Activated B cell treated with CpG ODN at 0.5 μM for 24 hours (primary cell): Measurements from ENCODE around the gene MMP11. TPM values are rescaled to one million over a fixed set of nuclear protein-coding genes. Genes with fewer than 3 reads are reported as not detected.
A peak's percentile ranks its signal among the peaks of the same experiment; 100 is the strongest.

Experiments used
- ATAC-seq: fragments of 200-7000 bp; cut with Tn5 transposase; one replicate; pipeline ENCODE4 v1.10.0; 2021; ENCODE audit warnings: low read depth, mild to moderate bottlenecking, moderate library complexity
- CTCF ChIA-PET: fragments of 350-600 bp; sonication (Branson Sonifier 250); formaldehyde crosslinking; loops from one replicate; lab custom pipeline; 2021; ENCODE audit warnings: antibody characterized with exemption; lab: Charles Lee
- POLR2A ChIA-PET: fragments of 350-600 bp; sonication (Branson Sonifier 250); formaldehyde crosslinking; loops from one replicate; lab custom pipeline; 2021; ENCODE audit warnings: antibody characterized with exemption; lab: Charles Lee
- DNase-seq: peaks from one replicate; pipeline ENCODE4 v3.0.0; 2022
- H3K27ac Mint-ChIP-seq: one replicate; pipeline ENCODE4 v1.8.0; 2020; ENCODE audit warnings: mixed read lengths
- H3K27me3 Mint-ChIP-seq: one replicate; pipeline ENCODE4 v1.8.0; 2021; ENCODE audit warnings: mixed read lengths
- H3K36me3 Mint-ChIP-seq: one replicate; pipeline ENCODE4 v1.8.0; 2021; ENCODE audit warnings: low read depth, mixed read lengths
- H3K4me1 Mint-ChIP-seq: one replicate; pipeline ENCODE4 v1.8.0; 2021; ENCODE audit warnings: mixed read lengths
- H3K4me3 Mint-ChIP-seq: one replicate; pipeline ENCODE4 v1.8.0; 2020; ENCODE audit warnings: mild to moderate bottlenecking, mixed read lengths
- H3K9me3 Mint-ChIP-seq: one replicate; pipeline ENCODE4 v1.8.0; 2020; ENCODE audit warnings: mixed read lengths
- CTCF ChIP-seq: fragments of 200-600 bp; IDR thresholded peaks from one replicate; pipeline ENCODE4 v1.8.0; 2022; ENCODE audit warnings: antibody characterized with exemption, mild to moderate bottlenecking
- intact Hi-C: fragments of 100-400 bp; cut with micrococcal nuclease; formaldehyde crosslinking; loops from one replicate; pipeline ENCODE4 v1.15.1; 2024
- total RNA-seq: library from RNA; stranded (reverse); gene quantifications from 2 replicates; pipeline ENCODE4 v1.2.3, GENCODE V29; 2022

The MMP11 gene
- total RNA-seq, 1 donor from 2014 or later: 3.6 TPM

- Mint-ChIP-seq H3K9me3 (no peaks in the 10 kb centered on the region), H3K27ac (no peak overlapping the region), H3K27me3 (no peaks in the 10 kb centered on the region), H3K4me3 (no peak overlapping the region), H3K36me3 (peaks cover 89% of the 10 kb centered on the region), H3K4me1 (peaks cover 50% of the 10 kb centered on the region)
- TF ChIP-seq CTCF: no peak
- ATAC-seq (no peak), DNase-seq (no peak)
- intact Hi-C loops: no loop called here
- CTCF ChIA-PET: interaction anchor here (1.2 kb wide), 1 partner anchor 42 kb away, joined by 3 read pairs; the partner anchor contains the start of gene SLC2A11
- POLR2A ChIA-PET: interaction anchor here (0.6 kb wide), 1 partner anchor 43 kb away, joined by 3 read pairs; no protein-coding TSS in a partner anchor
Measured at GRCh38 chr22:23815541-23816155, 43.0 kb downstream of the MMP11 start.

- intact Hi-C loops: no loop called here
- Mint-ChIP-seq H3K9me3 (no peaks in the 10 kb centered on the region), H3K27me3 (no peaks in the 10 kb centered on the region), H3K4me3 (no peak overlapping the region), H3K4me1 (peaks cover 51% of the 10 kb centered on the region), H3K36me3 (peaks cover 89% of the 10 kb centered on the region), H3K27ac (no peak overlapping the region)
- POLR2A ChIA-PET: interaction anchor here (0.6 to 1.1 kb wide), 2 partner anchors 15 to 42 kb away, joined by 3 read pairs; no protein-coding TSS in a partner anchor
- no peak for TF ChIP-seq CTCF
- ATAC-seq (no peak), DNase-seq (no peak)
- CTCF ChIA-PET: interaction anchor here (1.2 kb wide), 1 partner anchor 41 kb away, joined by 3 read pairs; the partner anchor contains the start of gene SLC2A11
Measured at GRCh38 chr22:23816156-23816976, 43.7 kb downstream of the MMP11 start.

DNA sequence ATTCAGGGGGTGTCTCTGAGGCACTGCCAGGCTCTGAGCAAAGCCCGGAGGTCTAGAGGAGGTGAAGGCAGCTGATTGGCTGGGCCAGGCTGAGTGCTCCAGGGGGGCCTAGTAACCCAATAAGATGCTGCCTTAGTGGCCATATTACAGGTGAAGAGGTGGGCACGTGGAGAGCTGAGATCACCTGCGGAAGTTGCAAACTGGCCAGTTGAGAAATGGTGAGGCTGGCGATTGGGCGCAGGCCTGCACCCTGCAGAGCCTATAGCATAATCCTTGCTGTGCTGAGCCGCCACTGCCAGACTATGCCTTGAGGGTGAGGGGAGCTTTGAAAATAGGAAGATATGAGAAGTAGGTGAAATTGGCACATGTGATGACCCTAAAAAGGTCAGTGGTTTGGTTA, 44.5 kb downstream of the MMP11 start:
- DNase-seq: no peak
- H3K27me3 Mint-ChIP-seq: no peaks in the 10 kb centered on the region
- CTCF ChIA-PET: no interaction called here
- no peak for TF ChIP-seq CTCF
- POLR2A ChIA-PET: interaction anchor here (1.1 kb wide), 1 partner anchor 15 kb away, joined by 3 read pairs; no protein-coding TSS in a partner anchor
- no peak for ATAC-seq
- intact Hi-C loops: no loop called here
- H3K4me3 Mint-ChIP-seq: no peak overlapping the region
- H3K27ac Mint-ChIP-seq: no peak overlapping the region
- H3K9me3 Mint-ChIP-seq: no peaks in the 10 kb centered on the region
- peaks cover 89% of the 10 kb centered on the region for H3K36me3 Mint-ChIP-seq
- peaks cover 46% of the 10 kb centered on the region for H3K4me1 Mint-ChIP-seq

DNA sequence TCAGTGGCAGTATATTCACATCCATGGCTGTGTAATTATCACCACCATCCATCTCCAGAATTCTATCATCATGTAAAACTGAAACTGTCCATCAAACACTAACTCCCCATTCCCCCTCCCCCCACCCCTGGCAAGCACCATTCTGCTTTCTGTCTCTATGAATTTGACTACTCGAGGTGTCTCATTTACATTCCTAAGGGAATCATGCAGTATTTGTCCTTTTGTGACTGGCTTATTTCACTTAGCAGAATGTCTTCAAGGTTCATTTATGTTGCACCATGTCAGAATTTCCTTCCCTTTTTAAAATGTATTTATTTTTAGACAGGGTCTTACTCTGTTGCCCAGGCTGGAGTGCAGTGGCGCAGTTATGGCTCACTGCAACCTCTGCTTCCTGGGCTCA, 45.9 kb downstream of the MMP11 start:
- intact Hi-C loops: no loop called here
- ATAC-seq (peak; percentile 59), DNase-seq (no peak)
- ChIA-PET POLR2A (no interaction called here), CTCF (no interaction called here)
- no peak for TF ChIP-seq CTCF
- Mint-ChIP-seq H3K9me3 (no peaks in the 10 kb centered on the region), H3K4me3 (peak overlapping the region; percentile 63), H3K36me3 (peaks cover 92% of the 10 kb centered on the region), H3K27me3 (no peaks in the 10 kb centered on the region), H3K27ac (peak overlapping the region; percentile 66), H3K4me1 (peaks cover 54% of the 10 kb centered on the region)

GRCh38 chr22:23820748-23821211, 48.1 kb downstream of the MMP11 start:
- no peak for DNase-seq
- H3K27me3 Mint-ChIP-seq: no peaks in the 10 kb centered on the region
- no peaks in the 10 kb centered on the region for H3K9me3 Mint-ChIP-seq
- TF ChIP-seq CTCF: no peak
- peak overlapping the region; percentile 58 for H3K4me3 Mint-ChIP-seq
- ChIA-PET POLR2A (interaction anchor here (0.8 to 1.7 kb wide), 5 partner anchors 9 to 74 kb away, joined by 3 to 5 read pairs (median 4); partner anchors contain the start of genes DERL3, MIF and SLC2A11), CTCF (interaction anchor here (0.5 kb wide), 1 partner anchor 52 kb away, joined by 3 read pairs; no protein-coding TSS in a partner anchor)
- intact Hi-C loops: loop anchor here (2.0 kb wide), 1 partner anchor 18 kb away; the partner anchor contains the start of gene DERL3
- peaks cover 93% of the 10 kb centered on the region for H3K36me3 Mint-ChIP-seq
- peak overlapping the region; percentile 83 for H3K27ac Mint-ChIP-seq
- peak; percentile 49 for ATAC-seq
- peaks cover 59% of the 10 kb centered on the region for H3K4me1 Mint-ChIP-seq
